GM10266 (cell line): ENCODE measurements around the gene TNFAIP3.

Experiments used
- DNase-seq: peaks from one replicate; pipeline ENCODE4 v3.0.0; 2012; ENCODE audit errors: extremely low spot score
- CTCF ChIP-seq: IDR thresholded peaks from 2 replicates; pipeline ENCODE4 v1.5.1; 2012; ENCODE audit warnings: mild to moderate bottlenecking, low read depth; ENCODE audit not compliant: control insufficient read depth, insufficient read depth; ENCODE audit errors: missing control alignments

Gene TNFAIP3

GRCh38 chr6:137866200-137866913 lies 702 bp upstream of the TNFAIP3 start:
- no peak for TF ChIP-seq CTCF
- peak; percentile 56 for DNase-seq

- no peak for DNase-seq
- no peak for TF ChIP-seq CTCF
Measured at GRCh38 chr6:137867685-137868509, 838 bp downstream of the TNFAIP3 start.

DNA sequence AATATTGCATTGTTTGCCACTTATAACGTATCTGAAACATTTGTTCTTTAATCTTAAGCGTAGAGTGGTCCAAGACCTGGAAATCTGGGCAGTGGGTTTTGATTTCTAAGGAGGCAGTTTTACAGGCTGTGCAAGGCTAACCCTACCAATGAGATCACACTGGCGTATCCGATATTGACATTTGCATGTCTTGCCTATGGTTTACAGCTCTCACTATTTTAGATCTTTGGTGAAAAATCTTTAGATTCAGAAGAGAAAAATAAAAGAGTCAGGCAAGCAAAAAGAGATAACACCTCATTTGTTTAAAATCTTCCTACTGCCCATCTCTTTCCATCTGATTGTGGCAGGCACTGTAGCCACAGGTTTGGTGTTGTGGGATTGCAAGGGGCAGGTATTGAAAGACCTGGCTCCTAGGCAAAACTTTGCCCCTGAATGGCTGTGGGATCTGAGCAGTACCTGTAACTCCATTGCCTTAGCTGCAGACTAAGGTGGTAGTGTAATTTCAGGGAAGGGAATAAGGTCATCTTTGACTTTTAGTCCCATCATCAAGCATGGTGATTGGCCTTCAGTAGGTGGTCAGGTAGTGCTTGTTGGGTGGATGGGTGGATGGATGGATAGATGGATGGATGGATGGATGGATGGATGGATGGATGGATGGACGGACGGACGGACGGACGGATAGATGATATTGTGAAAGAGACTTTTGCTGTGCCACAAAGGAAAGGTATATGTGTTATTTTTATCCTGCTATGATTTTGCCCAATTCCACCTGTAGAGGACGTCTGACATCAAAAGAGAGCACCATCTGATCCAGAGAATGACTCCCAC lies 1.9 kb downstream of the TNFAIP3 start:
- TF ChIP-seq CTCF: peak; percentile 66
- DNase-seq: no peak

- no peak for DNase-seq
- TF ChIP-seq CTCF: no peak
Measured at GRCh38 chr6:137869549-137870307, 2.7 kb downstream of the TNFAIP3 start.

DNA sequence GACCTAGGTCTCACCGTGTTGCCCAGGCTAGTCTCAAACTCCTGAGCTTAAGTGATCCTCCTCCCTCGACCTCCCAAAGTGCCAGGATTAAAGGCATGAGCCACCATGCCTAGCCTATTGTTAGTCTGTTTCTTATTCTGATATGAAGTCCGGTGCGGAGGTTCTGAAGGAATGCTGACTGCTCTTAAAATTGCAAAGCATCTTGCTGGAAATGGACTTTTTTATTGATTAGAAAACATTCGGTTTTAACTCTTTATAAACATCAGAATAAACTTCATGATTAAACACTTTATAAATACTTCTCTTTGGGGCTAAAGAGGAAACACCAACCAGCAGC lies 3.2 kb downstream of the TNFAIP3 start:
- no peak for DNase-seq
- no peak for TF ChIP-seq CTCF

DNA sequence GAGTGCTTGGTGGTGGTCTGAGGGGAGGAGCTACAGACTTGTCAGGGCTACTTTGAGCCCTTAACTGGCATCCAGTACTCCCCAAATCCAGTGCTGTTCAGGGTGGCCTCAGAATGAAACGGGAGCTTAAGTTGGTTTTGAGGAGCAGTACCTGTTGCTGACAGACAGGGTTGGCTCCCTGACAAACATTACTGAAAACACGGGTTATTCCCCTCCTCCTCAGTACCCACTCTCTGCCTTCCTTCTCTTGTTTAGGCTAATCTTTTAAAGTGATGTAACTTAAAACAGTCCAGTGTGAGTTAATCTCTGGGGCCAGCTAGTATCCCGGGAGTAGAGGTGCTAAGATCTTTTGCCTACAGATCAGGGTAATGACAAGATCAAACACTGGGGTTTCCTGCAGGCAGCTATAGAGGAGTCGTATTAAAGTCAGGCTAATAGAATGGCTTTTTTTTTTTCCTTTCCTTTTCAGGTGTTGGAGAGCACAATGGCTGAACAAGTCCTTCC lies 3.7 kb downstream of the TNFAIP3 start:
- DNase-seq: peak; percentile 64
- TF ChIP-seq CTCF: no peak
